Measurements from ENCODE around the gene ABCC3. TPM values are rescaled to one million over a fixed set of nuclear protein-coding genes. Genes with fewer than 3 reads are reported as not detected.

ABCC3 gene
- total and polyA plus RNA-seq, 2 of the 8 experiments (the other 6 are each of a cell fraction or from before 2014, with no cell fraction given), result 0.35 to 0.37 TPM

GRCh38 chr17:50605429-50605828 lies 29.3 kb upstream of the ABCC3 start:
- Histone ChIP-seq H3K14ac (ENCODE audit: insufficient read length) (no peak overlapping the region), H4K8ac (ENCODE audit: extremely low read depth, insufficient read depth, low read length) (no peak overlapping the region), H4K20me1 (replicated peaks in 1 of 2; ENCODE audit: control insufficient read depth in 1 of 2, insufficient read depth in 2 of 2, low read length in 2 of 2) (no peaks in the 10 kb centered on the region), H2BK20ac (ENCODE audit: low read length) (no peak overlapping the region), H3K23ac (ENCODE audit: insufficient read length) (no peak overlapping the region), H3K79me1 (ENCODE audit: low read depth, low read length) (no peaks in the 10 kb centered on the region), H3K18ac (ENCODE audit: extremely low read depth, low read length) (no peak overlapping the region), H3K4ac (replicated peaks; ENCODE audit: insufficient read length, low read depth, low read length) (no peak overlapping the region), H2BK15ac (ENCODE audit: low read length) (no peak overlapping the region), H3K27ac (ENCODE audit: low read depth, low read length) (no peak overlapping the region), H3K9me3 (ENCODE audit: insufficient read depth in 2 of 2, low read depth in 1 of 2, low read length in 1 of 2) (no peaks in the 10 kb centered on the region), H2AK5ac (ENCODE audit: low read depth, low read length) (no peak overlapping the region), H3K23me2 (ENCODE audit: low read depth, low read length) (no peaks in the 10 kb centered on the region), H4K5ac (ENCODE audit: insufficient read length, low read depth, low read length) (no peak overlapping the region), H4K91ac (replicated peaks; ENCODE audit: insufficient read length, low read length) (no peak overlapping the region), H3K9ac (replicated peaks in 1 of 4; ENCODE audit: extremely low read depth in 1 of 4, low read depth in 3 of 4, low read length in 3 of 4) (no peak overlapping the region), H3K4me1 (replicated peaks in 1 of 4; ENCODE audit: control insufficient read depth in 3 of 4, insufficient read depth in 4 of 4, low read length in 3 of 4) (peaks cover 0 to 15% (median 4%) of the 10 kb centered on the region in 4 experiments; a peak in 5 of 7 replicates), H2BK12ac (ENCODE audit: low read depth, low read length) (no peak overlapping the region), H3K4me2 (ENCODE audit: insufficient read depth in 1 of 2, low read depth in 2 of 2, low read length in 2 of 2) (no peak overlapping the region), H2BK120ac (replicated peaks; ENCODE audit: low read depth, low read length) (no peak overlapping the region), H3K27me3 (replicated peaks in 1 of 4; ENCODE audit: control insufficient read depth in 3 of 4, extremely low read depth in 1 of 4, insufficient read depth in 3 of 4, low read length in 3 of 4) (no peaks in the 10 kb centered on the region), H3K56ac (replicated peaks; ENCODE audit: insufficient read length, low read depth, low read length) (no peak overlapping the region), H2AFZ (ENCODE audit: low read length) (no peak overlapping the region), H2BK5ac (ENCODE audit: low read depth, low read length) (no peak overlapping the region), H3K79me2 (ENCODE audit: control insufficient read depth in 1 of 2, insufficient read depth in 2 of 2, low read length in 2 of 2) (no peaks in the 10 kb centered on the region), H3K4me3 (ENCODE audit: extremely low read depth in 1 of 4, insufficient read depth in 2 of 4, low read depth in 3 of 4, low read length in 4 of 4) (no peak overlapping the region), H3K36me3 (ENCODE audit: control insufficient read depth in 2 of 4, insufficient read depth in 4 of 4, low read length in 3 of 4) (no peaks in the 10 kb centered on the region)
- ChIA-PET CTCF (ENCODE audit: partially characterized antibody) (interaction anchor here (0.9 to 19.7 kb wide), 11 partner anchors 8 to 91 kb away, joined by 3 to 300 read pairs (median 9); partner anchors contain the start of gene ABCC3), POLR2A (ENCODE audit: partially characterized antibody) (interaction anchor here (1.4 kb wide), 1 partner anchor 12 kb away, joined by 5 read pairs; no protein-coding TSS in a partner anchor)
- DNase-seq (ENCODE audit: low read depth in 1 of 2, low spot score in 2 of 2), result no peak
- WGBS, 2 experiments (ENCODE audit: extremely low coverage in 1 of 2, insufficient coverage in 1 of 2, insufficient read length in 1 of 2, insufficient replicate concordance in 2 of 2, low coverage in 1 of 2, low lambda C conversion rate in 2 of 2, missing lambda C conversion rate in 1 of 2), result 90% methylated on average over 7 of the region's 10 CpGs; no CpG with 5 or more reads in 1 of the 2 experiments
- FAIRE-seq, result no peak
- TF ChIP-seq KDM5A (IDR thresholded peaks at IDR 0.05; ENCODE audit: low read length), result no peak
- no peak for TF ChIP-seq KDM4A (IDR thresholded peaks at IDR 0.05; ENCODE audit: low read depth, low read length, severe bottlenecking)
- TF ChIP-seq RAD21 (IDR thresholded peaks at IDR 0.05 in 1 of 2, conservative IDR thresholded peaks at IDR 0.05 in 1 of 2; ENCODE audit: low read depth in 2 of 2, low read length in 2 of 2), result no peak
- TF ChIP-seq JUND (IDR thresholded peaks at IDR 0.05; ENCODE audit: low read length), result no peak
- TF ChIP-seq POLR2AphosphoS5 (IDR thresholded peaks at IDR 0.05; ENCODE audit: low read depth, low read length), result no peak
- no peak for TF ChIP-seq POU5F1 (IDR thresholded peaks at IDR 0.05; ENCODE audit: low read depth, low read length)
- no peak for TF ChIP-seq EZH2 (IDR thresholded peaks at IDR 0.05; ENCODE audit: low read depth, low read length, severe bottlenecking)
- no peak for TF ChIP-seq TAF7 (optimal IDR thresholded peaks at IDR 0.05; ENCODE audit: borderline replicate concordance, low read depth, low read length)
- no peak for TF ChIP-seq ZNF274 (IDR thresholded peaks at IDR 0.05; ENCODE audit: borderline replicate concordance, extremely low read depth, low read length)

Data from H1 (cell line).